HG03095 (cell line): ENCODE measurements around the gene DNAH6.

ENCODE experiments used
- ATAC-seq: cut with Tn5 transposase; IDR thresholded peaks from one replicate; pipeline ENCODE4 v1.9.1; 2021; ENCODE audit warnings: moderate library complexity; ENCODE audit not compliant: unreplicated experiment

Gene DNAH6

DNA sequence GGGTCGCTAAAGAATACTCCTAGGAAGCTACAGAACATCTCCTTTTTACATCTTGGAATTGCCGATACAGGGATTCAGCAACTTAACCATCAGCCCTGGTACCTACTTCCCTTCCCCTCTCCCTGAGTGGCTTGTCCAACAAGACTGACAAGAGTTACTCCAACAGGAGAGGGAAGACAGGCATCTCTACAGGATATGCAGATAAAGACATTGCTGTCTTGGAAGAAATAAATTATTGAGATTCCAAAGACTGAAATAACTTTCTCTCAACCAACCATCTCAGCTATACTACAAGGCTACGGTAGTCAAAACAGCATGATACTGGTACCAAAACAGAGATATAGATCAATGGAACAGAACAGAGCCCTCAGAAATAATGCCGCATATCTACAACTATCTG is 277.3 kb downstream of the DNAH6 start:
- ATAC-seq: no peak

GRCh38 chr2:84796798-84797197 is 280.5 kb downstream of the DNAH6 start:
- ATAC-seq: no peak

DNA sequence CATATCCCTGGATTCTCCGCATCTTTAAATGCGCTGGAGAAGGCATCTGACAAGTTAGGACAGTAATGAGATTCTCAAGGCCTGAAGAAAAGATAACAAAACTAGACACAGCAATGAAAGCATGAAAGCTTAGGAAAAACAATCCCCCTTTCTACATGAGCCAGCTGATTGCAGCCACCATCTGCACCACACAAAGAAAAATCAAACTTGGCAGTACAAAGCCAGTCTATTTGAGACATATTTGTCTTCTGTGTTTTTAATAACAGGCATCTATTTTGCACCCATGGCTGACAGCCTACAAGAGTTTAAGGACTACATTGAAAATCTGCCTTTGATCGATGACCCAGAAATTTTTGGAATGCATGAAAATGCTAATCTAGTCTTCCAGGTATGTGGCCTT is 281.0 kb downstream of the DNAH6 start:
- no peak for ATAC-seq

GRCh38 chr2:84799772-84800171 is 283.5 kb downstream of the DNAH6 start:
- no peak for ATAC-seq

DNA sequence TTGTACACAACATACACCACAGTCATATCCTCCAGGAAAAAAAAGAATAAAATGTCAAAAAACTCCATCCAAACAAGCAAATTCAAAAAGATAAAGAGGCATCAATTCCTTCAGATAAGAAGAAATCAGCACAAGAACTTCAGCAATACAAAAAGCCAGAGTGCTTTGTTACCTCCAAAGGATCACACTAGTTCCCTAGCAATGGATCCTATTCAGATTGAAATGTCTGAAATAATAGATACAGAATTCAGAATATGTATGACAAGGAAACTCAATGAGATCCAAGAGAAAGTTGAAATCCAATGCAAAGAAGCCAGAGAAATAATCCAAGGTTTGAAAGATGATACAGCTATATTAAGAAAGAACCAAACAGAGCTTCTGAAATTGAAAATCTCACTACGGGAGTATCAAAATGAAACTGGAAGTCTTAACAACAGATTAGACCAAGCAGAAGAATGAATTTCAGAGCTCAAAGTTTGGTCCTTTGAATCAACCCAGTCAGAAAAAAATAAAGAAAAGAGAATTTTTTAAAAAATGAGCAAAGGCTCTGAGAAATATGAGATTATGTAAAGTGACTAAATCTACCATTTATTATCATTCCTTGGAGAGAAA is 284.0 kb downstream of the DNAH6 start:
- ATAC-seq: no peak

DNA sequence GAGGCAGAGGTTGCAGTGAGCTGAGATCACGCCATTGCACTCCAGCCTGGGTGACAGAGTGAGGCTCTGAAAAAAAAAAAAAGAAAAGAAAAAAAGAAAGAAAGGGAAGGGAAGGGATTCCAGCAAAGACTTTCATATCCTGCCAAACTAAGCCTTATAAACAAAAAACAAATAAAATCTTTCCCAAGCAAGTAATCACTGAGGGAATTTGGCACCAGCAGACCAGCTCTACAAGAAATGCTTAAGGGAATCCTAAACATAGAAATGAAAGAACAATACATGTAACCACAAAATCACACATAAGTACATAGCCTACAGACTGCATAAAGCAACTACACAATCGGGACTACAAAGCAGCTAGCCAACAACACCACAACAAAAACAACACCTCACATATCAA is 285.5 kb downstream of the DNAH6 start:
- no peak for ATAC-seq

- no peak for ATAC-seq
Observed at GRCh38 chr2:84805250-84805958, 289.1 kb downstream of the DNAH6 start.

GRCh38 chr2:84807063-84807485 is 290.8 kb downstream of the DNAH6 start:
- no peak for ATAC-seq

- no peak for ATAC-seq
Observed at GRCh38 chr2:84808279-84808678, 292.0 kb downstream of the DNAH6 start.

DNA sequence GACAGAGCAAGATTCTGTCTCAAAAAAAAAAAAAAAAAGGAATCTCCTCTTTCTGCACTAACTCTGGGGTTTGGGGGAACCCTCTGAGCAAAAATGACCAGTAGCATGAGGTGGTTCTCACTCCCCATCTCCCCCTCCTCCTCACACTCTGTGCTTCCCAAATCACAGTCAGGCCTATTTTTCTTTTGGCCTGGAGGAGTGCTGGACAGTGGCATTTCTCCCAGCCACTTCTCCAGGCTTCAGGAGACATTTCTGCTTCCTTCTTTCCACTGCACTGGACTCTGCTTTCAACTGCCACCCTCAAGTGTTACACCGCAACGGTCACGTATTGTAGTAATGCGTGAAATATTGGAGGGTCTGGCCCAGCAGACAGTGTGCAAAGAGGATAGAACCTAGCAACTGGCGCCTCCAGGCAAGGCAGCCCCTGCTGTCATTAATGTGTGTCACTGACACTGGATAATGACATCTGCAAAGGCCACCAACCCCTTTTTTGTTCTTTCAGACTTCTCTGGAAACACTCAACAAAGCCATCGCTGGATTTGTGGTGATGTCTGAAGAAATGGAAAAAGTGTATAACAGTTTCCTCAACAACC is 295.6 kb downstream of the DNAH6 start:
- ATAC-seq: no peak

GRCh38 chr2:84815146-84815545 is 298.8 kb downstream of the DNAH6 start:
- ATAC-seq: no peak

DNA sequence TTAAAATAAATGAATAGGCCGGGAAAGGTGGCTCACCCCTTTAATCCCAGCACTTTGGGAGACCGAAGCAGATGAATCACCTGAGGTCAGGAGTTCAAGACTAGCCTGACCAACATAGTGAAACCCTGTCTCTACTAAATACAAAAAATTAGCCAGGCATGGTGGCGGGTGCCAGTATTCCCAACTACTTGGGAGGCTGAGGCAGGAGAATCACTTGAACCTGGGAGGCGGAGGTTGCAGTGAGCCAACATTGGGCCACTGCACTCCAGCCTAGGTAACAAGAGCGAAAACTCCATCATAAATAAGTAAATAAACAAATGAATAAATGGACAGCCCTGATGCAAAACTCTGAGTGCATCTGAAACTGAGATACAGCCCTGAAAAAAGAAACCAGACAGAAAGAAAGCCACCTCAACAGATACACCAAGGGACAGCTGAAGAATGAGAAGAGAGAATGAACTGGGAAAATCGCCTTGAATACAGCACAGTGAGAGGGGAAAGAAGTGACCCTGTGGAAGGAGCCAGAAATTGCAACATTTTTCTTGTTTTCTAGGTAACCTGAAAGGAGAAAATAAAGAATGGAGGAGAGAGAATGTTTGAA is 300.2 kb downstream of the DNAH6 start:
- peak; percentile 73 for ATAC-seq

GRCh38 chr2:84817239-84817655 is 300.9 kb downstream of the DNAH6 start:
- ATAC-seq: peak; percentile 92

DNA sequence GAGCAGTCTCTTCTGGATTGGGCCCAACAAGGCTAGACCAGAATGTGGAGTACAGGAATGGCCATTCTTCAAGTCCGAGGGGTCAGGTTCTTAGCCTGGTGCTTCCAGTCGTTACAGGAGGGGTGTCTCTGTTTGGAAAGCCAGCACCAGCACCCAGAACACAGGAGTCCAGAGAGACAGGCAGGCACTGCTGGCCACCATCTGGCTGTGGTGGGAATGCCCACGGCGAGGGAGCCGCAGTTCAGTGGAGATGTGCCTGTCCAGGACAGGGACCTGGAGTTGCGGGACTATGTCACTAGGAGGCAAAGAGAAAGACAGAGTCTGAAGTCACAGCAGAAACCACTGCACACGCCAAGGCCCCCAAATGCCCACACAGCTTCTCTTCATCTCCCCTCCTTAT is 305.5 kb downstream of the DNAH6 start:
- ATAC-seq: no peak

GRCh38 chr2:84823229-84823628 is 306.9 kb downstream of the DNAH6 start:
- ATAC-seq: no peak

DNA sequence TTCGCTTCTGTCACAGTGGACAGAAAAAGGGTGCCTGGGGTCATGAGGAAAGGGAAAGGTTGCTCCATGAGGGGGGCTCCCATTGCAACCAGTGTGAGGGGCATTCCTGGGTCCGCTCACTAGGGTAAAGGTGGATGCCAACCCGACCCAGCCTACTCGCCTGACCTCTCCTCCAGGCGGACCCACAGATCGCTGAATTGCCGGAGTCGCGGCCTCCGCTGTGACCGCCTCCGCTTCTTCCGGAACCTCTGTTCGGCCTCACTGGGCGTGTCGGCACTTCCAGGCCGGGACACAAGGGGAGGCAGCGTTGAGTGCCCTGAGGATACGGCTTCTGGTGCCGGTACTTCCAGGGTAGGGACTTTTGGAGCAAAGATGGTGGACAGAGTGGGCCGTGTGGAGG is 307.5 kb downstream of the DNAH6 start:
- no peak for ATAC-seq

DNA sequence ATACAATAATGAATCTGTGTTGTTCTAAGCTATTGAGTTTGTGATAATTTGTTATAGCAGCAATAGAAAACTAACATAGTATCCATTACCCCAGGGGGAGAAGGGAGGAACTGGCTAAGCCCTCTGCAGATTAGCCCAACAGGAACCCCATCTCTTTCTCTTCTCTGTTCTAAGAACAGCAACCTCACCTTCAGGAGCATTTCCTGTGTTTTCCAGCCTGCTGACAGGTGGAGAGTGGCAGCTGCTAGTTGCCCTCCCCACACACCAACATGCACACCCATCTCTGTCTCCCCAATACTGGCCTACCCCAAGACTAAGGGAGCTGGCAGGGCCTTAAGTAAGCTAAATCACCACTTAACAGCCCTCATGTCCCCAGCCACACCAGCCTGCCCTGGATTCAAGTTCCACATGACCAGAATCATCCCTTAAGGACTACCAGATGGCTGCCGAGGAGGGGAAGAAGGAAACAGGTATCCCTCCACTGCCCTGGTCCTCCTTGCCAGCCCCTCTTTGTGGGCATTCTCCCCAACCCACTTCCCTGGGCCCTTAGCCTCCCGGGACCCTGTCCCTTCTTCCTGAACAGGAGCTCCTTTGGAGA is 311.8 kb downstream of the DNAH6 start:
- ATAC-seq: no peak

DNA sequence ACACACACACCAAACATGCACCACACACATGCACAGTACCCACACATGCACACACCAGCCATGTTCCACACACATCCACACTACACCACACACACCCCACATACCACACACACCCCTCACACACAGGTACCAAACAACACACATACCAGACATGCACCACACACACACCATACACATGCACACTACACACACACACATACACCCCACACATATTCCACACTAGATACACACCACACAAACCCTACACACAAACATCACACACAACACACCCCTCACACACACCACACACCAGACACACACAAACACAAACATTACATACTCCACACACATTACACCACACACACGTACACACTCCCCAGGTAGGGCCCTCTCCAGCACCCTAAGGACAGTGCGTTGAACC is 313.4 kb downstream of the DNAH6 start:
- ATAC-seq: no peak

DNA sequence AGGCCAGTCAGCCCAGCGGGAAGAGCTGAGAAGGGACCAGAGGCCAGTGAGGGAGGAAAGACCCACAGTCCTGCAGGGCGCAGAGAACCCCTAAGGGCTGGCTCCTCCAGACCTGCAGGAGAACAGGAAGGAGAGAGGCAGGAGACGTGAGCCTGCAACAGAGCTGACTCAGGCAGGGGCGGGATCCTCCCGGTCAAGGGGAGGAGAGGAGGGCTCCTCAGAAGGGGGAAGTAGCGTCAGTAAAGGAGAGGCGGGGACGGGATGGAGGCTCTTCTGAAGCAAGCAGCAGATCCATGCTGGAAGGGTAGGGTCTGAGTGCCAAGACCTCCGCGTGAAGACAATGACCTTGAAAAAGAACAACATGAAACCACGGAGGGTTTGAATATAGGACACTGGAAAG is 313.8 kb downstream of the DNAH6 start:
- no peak for ATAC-seq

DNA sequence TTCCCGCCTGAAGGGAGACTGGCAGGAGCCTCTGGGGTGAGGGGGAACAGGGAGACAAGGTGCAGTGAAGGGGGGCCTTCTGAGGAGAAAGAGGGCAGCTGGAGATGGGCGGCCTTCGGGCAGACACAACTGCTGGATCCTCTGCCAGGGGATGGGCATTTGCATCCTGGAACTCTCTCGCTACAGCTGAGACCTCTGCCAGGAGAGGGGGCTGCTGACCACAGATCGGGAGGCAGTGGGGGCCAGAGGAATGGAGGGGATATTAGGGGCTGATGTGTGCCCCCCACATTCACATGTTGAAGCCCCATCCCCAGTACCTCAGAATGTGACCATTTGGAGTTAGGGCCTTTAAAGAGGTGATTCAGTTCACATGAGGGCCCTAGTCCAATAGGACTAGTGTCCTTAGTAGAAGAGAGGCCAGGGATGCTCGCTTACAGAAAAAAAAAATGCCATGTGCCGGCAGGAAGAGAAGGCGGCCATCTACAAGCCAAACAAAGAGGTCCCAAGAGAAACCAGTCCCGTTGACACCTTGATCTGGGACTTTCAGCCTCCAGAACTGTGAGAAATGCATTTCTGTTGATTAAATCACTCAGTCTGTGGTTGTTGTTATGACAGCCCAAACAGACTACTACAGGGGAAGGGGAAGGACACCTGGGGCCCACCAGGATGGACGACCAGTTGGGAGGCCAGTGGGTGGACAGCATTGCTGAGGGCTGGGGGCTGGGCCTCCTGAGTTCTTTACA is 314.6 kb downstream of the DNAH6 start:
- no peak for ATAC-seq
